IMR-90 (cell line): ENCODE results near the gene ANKFY1. TPM values are rescaled to one million over a fixed set of nuclear protein-coding genes. Genes with fewer than 3 reads are reported as not detected.

ENCODE experiments used
- ATAC-seq: fragments of 200-7000 bp; cut with Tn5 transposase; 2 replicates; pipeline ENCODE4 v1.9.1; 2020; ENCODE audit warnings: low read depth, mild to moderate bottlenecking, moderate library complexity
- BruUV-seq: library from RNA; stranded (reverse); fragments of 400-500 nt; replicated peaks from 2 replicates; lab custom pipeline; 2021; lab: Mats Ljungman, UMichigan
- CTCF ChIA-PET: fragments of 300-600 bp; formaldehyde crosslinking; extraction: SDS; loops from one replicate; lab custom pipeline; 2021; ENCODE audit warnings: antibody characterized with exemption; lab: Yijun Ruan, JAX
- POLR2A ChIA-PET: fragments of 300-600 bp; sonication (Branson Sonifier 250); formaldehyde crosslinking; loops from one replicate; lab custom pipeline; 2022; ENCODE audit warnings: antibody characterized with exemption; ENCODE audit not compliant: unreplicated experiment; lab: Charles Lee
- DNase-seq: peaks from one replicate; pipeline ENCODE4 v3.0.0; 2013
- H2AFZ ChIP-seq: replicated peaks from 2 replicates; pipeline ENCODE3; 2013; ENCODE audit warnings: low read length, mild to moderate bottlenecking; ENCODE audit not compliant: poor library complexity
- H2AK5ac ChIP-seq: 2 replicates; pipeline ENCODE4 v1.6.1; 2013; ENCODE audit warnings: low read depth, low read length, inconsistent platforms
- H2AK9ac ChIP-seq: replicated peaks from 2 replicates; pipeline ENCODE3; 2013; ENCODE audit warnings: mild to moderate bottlenecking, low read depth, low read length, moderate library complexity; ENCODE audit not compliant: poor library complexity
- H2BK120ac ChIP-seq: 2 replicates; pipeline ENCODE4 v1.6.1; 2013; ENCODE audit warnings: low read depth, low read length, inconsistent platforms
- H2BK15ac ChIP-seq: 3 replicates; pipeline ENCODE4 v1.6.1; 2013; ENCODE audit warnings: low read depth, low read length, inconsistent platforms
- H2BK20ac ChIP-seq: 2 replicates; pipeline ENCODE4 v1.6.1; 2013; ENCODE audit warnings: low read depth, mild to moderate bottlenecking, inconsistent platforms, low read length, moderate library complexity
- H2BK5ac ChIP-seq: 2 replicates; pipeline ENCODE4 v1.6.1; 2013; ENCODE audit warnings: mild to moderate bottlenecking, low read depth, low read length, inconsistent platforms; ENCODE audit not compliant: poor library complexity, severe bottlenecking
- H3K14ac ChIP-seq: replicated peaks from 2 replicates; pipeline ENCODE4 v1.6.1; 2013; ENCODE audit warnings: low read depth, low read length, inconsistent platforms
- H3K18ac ChIP-seq: 2 replicates; pipeline ENCODE4 v1.6.1; 2013; ENCODE audit warnings: low read depth, low read length, control low read depth
- H3K23ac ChIP-seq: 2 replicates; pipeline ENCODE4 v1.6.1; 2013; ENCODE audit warnings: low read depth, low read length, inconsistent platforms
- H3K27ac ChIP-seq: 2 replicates; pipeline ENCODE4 v1.5.1; 2013; ENCODE audit warnings: mild to moderate bottlenecking, control low read depth, low read length; ENCODE audit not compliant: insufficient read depth
- H3K27me3 ChIP-seq: 2 replicates; pipeline ENCODE4 v1.6.1; 2013; ENCODE audit warnings: low read length; ENCODE audit not compliant: control insufficient read depth, insufficient read depth
- H3K36me3 ChIP-seq: 2 replicates; pipeline ENCODE4 v1.6.1; 2013; ENCODE audit warnings: low read length, mixed read lengths; ENCODE audit not compliant: control insufficient read depth, insufficient read depth
- H3K4ac ChIP-seq: 2 replicates; pipeline ENCODE4 v1.6.1; 2013; ENCODE audit warnings: low read depth, low read length, inconsistent platforms
- H3K4me1 ChIP-seq: 2 replicates; pipeline ENCODE4 v1.6.1; 2013; ENCODE audit warnings: low read length, mixed read lengths; ENCODE audit not compliant: control insufficient read depth, insufficient read depth
- H3K4me2 ChIP-seq: 2 replicates; pipeline ENCODE4 v1.6.1; 2013; ENCODE audit warnings: low read depth, mild to moderate bottlenecking, control low read depth, low read length, moderate library complexity
- H3K4me3 ChIP-seq: 2 replicates; pipeline ENCODE4 v1.5.1; 2013; ENCODE audit warnings: low read depth, mild to moderate bottlenecking, control low read depth, low read length, moderate library complexity; ENCODE audit not compliant: insufficient read depth
- H3K56ac ChIP-seq: 2 replicates; pipeline ENCODE4 v1.6.1; 2013; ENCODE audit warnings: low read length, inconsistent platforms; ENCODE audit not compliant: insufficient read depth; ENCODE audit errors: extremely low read depth
- H3K79me1 ChIP-seq, 2 experiments: 2 replicates each; pipeline ENCODE4 v1.6.1; 2013; ENCODE audit warnings: low read length in 2 of 2, inconsistent platforms in 1 of 2, low read depth in 1 of 2
- H3K9ac ChIP-seq: 2 replicates; pipeline ENCODE4 v1.6.1; 2013; ENCODE audit warnings: low read depth, low read length, control low read depth
- H3K9me1 ChIP-seq: 2 replicates; pipeline ENCODE4 v1.6.1; 2013; ENCODE audit warnings: low read length, inconsistent platforms; ENCODE audit not compliant: insufficient read depth
- H3K9me3 ChIP-seq: 2 replicates; pipeline ENCODE4 v1.6.1; 2013; ENCODE audit warnings: low read length; ENCODE audit not compliant: control insufficient read depth, insufficient read depth
- H4K20me1 ChIP-seq: 2 replicates; pipeline ENCODE4 v1.6.1; 2013; ENCODE audit warnings: low read length, inconsistent platforms; ENCODE audit not compliant: insufficient read depth
- H4K5ac ChIP-seq: 2 replicates; pipeline ENCODE4 v1.6.1; 2013; ENCODE audit warnings: mild to moderate bottlenecking, low read depth, low read length, control low read depth
- H4K8ac ChIP-seq, 2 experiments: 2 replicates each; pipeline ENCODE4 v1.6.1; 2013; ENCODE audit warnings: low read depth in 2 of 2, low read length in 2 of 2, control low read depth in 1 of 2, inconsistent platforms in 1 of 2
- H4K91ac ChIP-seq: 2 replicates; pipeline ENCODE4 v1.6.1; 2013; ENCODE audit warnings: low read depth, low read length, inconsistent platforms; ENCODE audit not compliant: insufficient read depth
- BHLHE40 ChIP-seq: fragments of 150-350 bp; IDR thresholded peaks from 2 replicates; pipeline ENCODE4 v1.6.1; 2016; ENCODE audit warnings: mild to moderate bottlenecking, low read depth, low read length
- CEBPB ChIP-seq: IDR thresholded peaks from 2 replicates; pipeline ENCODE4 v1.6.1; 2012; ENCODE audit warnings: low read depth, low read length, improper control_type of control experiment
- CHD1 ChIP-seq: IDR thresholded peaks from 2 replicates; pipeline ENCODE4 v1.6.1; 2012; ENCODE audit warnings: low read depth, low read length, improper control_type of control experiment
- FOS ChIP-seq: fragments of 150-350 bp; IDR thresholded peaks from 2 replicates; pipeline ENCODE4 v1.6.1; 2016; ENCODE audit warnings: low read depth, low read length
- MAFK ChIP-seq: IDR thresholded peaks from 2 replicates; pipeline ENCODE4 v1.6.1; 2012; ENCODE audit warnings: low read depth, low read length, improper control_type of control experiment
- MAZ ChIP-seq: IDR thresholded peaks from 2 replicates; pipeline ENCODE4 v1.6.1; 2012; ENCODE audit warnings: low read depth, mild to moderate bottlenecking, low read length, improper control_type of control experiment, moderate library complexity, borderline replicate concordance
- MXI1 ChIP-seq: IDR thresholded peaks from 2 replicates; pipeline ENCODE4 v1.6.1; 2012; ENCODE audit warnings: low read depth, mild to moderate bottlenecking, low read length, moderate library complexity, borderline replicate concordance
- NFE2L2 ChIP-seq: fragments of 150-350 bp; IDR thresholded peaks from 2 replicates; pipeline ENCODE4 v1.6.1; 2016; ENCODE audit warnings: low read depth, mild to moderate bottlenecking, low read length
- POLR2A ChIP-seq: IDR thresholded peaks from 2 replicates; pipeline ENCODE4 v1.6.1; 2012; ENCODE audit warnings: mild to moderate bottlenecking, low read depth, low read length
- RAD21 ChIP-seq: IDR thresholded peaks from 2 replicates; pipeline ENCODE4 v1.6.1; 2012; ENCODE audit warnings: low read length, improper control_type of control experiment
- RCOR1 ChIP-seq: IDR thresholded peaks from 2 replicates; pipeline ENCODE4 v1.6.1; 2012; ENCODE audit warnings: mild to moderate bottlenecking, low read length, improper control_type of control experiment; ENCODE audit not compliant: insufficient replicate concordance
- RFX5 ChIP-seq: IDR thresholded peaks from 2 replicates; pipeline ENCODE4 v1.8.0; 2012; ENCODE audit warnings: low read depth, mild to moderate bottlenecking, low read length, moderate library complexity
- SMC3 ChIP-seq: fragments of 150-350 bp; IDR thresholded peaks from 2 replicates; pipeline ENCODE4 v1.6.1; 2016; ENCODE audit warnings: low read depth, mild to moderate bottlenecking, antibody characterized with exemption, low read length, moderate library complexity
- WGBS, 2 experiments: methylation state at CpG; one replicate each; pipeline versions ENCODE4 v1.1.5 to v1.1.7; 2013; ENCODE audit warnings: missing lambda C conversion rate in 2 of 2; ENCODE audit not compliant: insufficient read length in 1 of 2; ENCODE audit errors: extremely low coverage in 2 of 2; 5-methylcytosine and 5-hydroxymethylcytosine counted together
- dilution Hi-C: fragments of 300-500 bp; cut with HindIII; formaldehyde crosslinking; loops from one replicate; pipeline ENCODE4 v1.14.3; 2018; ENCODE audit warnings: low sequenced_read_pairs; ENCODE audit not compliant: unreplicated experiment
- in situ Hi-C: fragments of 300-500 bp; cut with MboI; formaldehyde crosslinking; loops from 3 replicates; pipeline ENCODE4 v1.14.3; 2019; ENCODE audit warnings: low sequenced_read_pairs, inconsistent platforms, mixed read lengths
- intact Hi-C: fragments of 100-400 bp; cut with micrococcal nuclease; formaldehyde crosslinking; loops from 2 replicates; pipeline ENCODE4 v1.10.0; 2022
- polyA plus RNA-seq, 3 experiments: library from polyadenylated mRNA; depleted of rRNA; stranded (reverse); fragments of >200 nt; gene quantifications; 2 replicates each; pipeline ENCODE4 v1.2.3, GENCODE V29; 2012; ENCODE audit warnings: low replicate concordance in 1 of 3
- total RNA-seq: library from RNA; depleted of rRNA; stranded (reverse); fragments of >200 nt; gene quantifications from 2 replicates; pipeline ENCODE4 v1.2.3, GENCODE V29; 2012
- TF ChIP-seq, protein P1 (sequence below): conservative IDR thresholded peaks from 2 replicates; pipeline ENCODE4 v1.5.1; 2012; ENCODE audit warnings: mild to moderate bottlenecking, low read depth, low read length, improper control_type of control experiment
- TF ChIP-seq, protein P2 (sequence below): fragments of 150-350 bp; IDR thresholded peaks from 2 replicates; pipeline ENCODE4 v1.6.1; 2017; ENCODE audit warnings: mild to moderate bottlenecking, antibody characterized with exemption, low read length, low read depth
- TF ChIP-seq, protein P3 (sequence below): fragments of 150-350 bp; IDR thresholded peaks from 2 replicates; pipeline ENCODE4 v1.6.1; 2016; ENCODE audit warnings: low read depth, mild to moderate bottlenecking, low read length, moderate library complexity, borderline replicate concordance

ANKFY1 gene
- total and polyA plus RNA-seq, 2 of the 4 experiments (the other 2 are of a cell fraction): 32.3 to 48.9 TPM

DNA sequence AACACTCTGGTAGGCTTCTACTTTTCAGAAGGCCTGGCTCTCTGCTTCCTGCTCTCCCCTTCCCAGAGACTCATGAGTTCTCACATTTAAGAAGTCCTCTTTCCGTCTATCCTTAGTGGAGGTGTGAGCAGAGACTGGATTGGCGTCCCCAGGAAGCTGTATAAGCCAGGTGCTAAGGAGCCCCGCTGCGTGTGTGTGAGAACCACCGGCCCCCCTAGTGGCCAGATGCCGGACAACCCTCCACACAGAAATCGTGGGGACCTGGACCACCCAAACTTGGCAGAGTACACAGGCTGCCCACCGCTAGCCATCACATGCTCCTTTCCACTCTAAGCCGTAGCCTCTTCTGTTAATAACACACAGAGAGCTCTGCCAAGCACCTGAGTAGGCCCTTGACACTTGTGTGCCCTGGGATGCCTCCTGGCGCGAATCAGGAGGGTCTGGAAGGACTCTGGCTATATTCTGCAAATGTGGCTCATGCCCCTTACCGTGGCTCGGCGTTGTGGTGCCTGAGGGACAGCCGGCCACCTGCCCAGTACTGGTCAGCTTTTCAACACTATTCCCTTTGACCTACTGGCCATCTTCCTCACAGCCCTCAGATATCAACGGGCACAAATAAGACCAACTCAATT is 106.9 kb downstream of the ANKFY1 start:
- Histone ChIP-seq H2AK5ac (no peak overlapping the region), H3K18ac (no peak overlapping the region), H3K14ac (no peak overlapping the region), H3K79me1 (no peaks in the 10 kb centered on the region), H2BK15ac (no peak overlapping the region), H3K56ac (no peak overlapping the region), H3K9me1 (peaks cover 21% of the 10 kb centered on the region), H3K4me1 (peaks cover 13% of the 10 kb centered on the region), H3K4me2 (no peak overlapping the region), H2BK5ac (no peak overlapping the region), H2AK9ac (no peak overlapping the region), H3K36me3 (peaks cover 20% of the 10 kb centered on the region), H4K5ac (no peak overlapping the region), H3K4me3 (no peak overlapping the region), H3K9ac (no peak overlapping the region), H3K27me3 (no peaks in the 10 kb centered on the region), H4K8ac (no peak overlapping the region), H3K4ac (no peak overlapping the region), H4K91ac (no peak overlapping the region), H3K23ac (no peak overlapping the region), H4K20me1 (peaks cover 5% of the 10 kb centered on the region), H3K9me3 (no peaks in the 10 kb centered on the region), H2AFZ (no peak overlapping the region), H3K27ac (no peak overlapping the region), H2BK120ac (no peak overlapping the region), H2BK20ac (no peak overlapping the region)
- ATAC-seq: no peak
- ChIA-PET POLR2A (no interaction called here), CTCF (no interaction called here)
- no TSS peak for BruUV-seq
- no peak for DNase-seq
- dilution Hi-C loops: no loop called here
- in situ Hi-C loops: no loop called here
- no peak for TF ChIP-seq MAFK
- TF ChIP-seq, protein P1, sequence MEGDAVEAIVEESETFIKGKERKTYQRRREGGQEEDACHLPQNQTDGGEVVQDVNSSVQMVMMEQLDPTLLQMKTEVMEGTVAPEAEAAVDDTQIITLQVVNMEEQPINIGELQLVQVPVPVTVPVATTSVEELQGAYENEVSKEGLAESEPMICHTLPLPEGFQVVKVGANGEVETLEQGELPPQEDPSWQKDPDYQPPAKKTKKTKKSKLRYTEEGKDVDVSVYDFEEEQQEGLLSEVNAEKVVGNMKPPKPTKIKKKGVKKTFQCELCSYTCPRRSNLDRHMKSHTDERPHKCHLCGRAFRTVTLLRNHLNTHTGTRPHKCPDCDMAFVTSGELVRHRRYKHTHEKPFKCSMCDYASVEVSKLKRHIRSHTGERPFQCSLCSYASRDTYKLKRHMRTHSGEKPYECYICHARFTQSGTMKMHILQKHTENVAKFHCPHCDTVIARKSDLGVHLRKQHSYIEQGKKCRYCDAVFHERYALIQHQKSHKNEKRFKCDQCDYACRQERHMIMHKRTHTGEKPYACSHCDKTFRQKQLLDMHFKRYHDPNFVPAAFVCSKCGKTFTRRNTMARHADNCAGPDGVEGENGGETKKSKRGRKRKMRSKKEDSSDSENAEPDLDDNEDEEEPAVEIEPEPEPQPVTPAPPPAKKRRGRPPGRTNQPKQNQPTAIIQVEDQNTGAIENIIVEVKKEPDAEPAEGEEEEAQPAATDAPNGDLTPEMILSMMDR: no peak
- no peak for TF ChIP-seq BHLHE40
- TF ChIP-seq RCOR1: no peak
- no peak for TF ChIP-seq MAZ
- no peak for TF ChIP-seq RFX5
- TF ChIP-seq, protein P2, sequence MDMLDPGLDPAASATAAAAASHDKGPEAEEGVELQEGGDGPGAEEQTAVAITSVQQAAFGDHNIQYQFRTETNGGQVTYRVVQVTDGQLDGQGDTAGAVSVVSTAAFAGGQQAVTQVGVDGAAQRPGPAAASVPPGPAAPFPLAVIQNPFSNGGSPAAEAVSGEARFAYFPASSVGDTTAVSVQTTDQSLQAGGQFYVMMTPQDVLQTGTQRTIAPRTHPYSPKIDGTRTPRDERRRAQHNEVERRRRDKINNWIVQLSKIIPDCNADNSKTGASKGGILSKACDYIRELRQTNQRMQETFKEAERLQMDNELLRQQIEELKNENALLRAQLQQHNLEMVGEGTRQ: no peak
- no peak for TF ChIP-seq CHD1
- no peak for TF ChIP-seq RAD21
- no peak for TF ChIP-seq MXI1
- no peak for TF ChIP-seq FOS
- no peak for TF ChIP-seq POLR2A
- TF ChIP-seq NFE2L2: no peak
- TF ChIP-seq, protein P3, sequence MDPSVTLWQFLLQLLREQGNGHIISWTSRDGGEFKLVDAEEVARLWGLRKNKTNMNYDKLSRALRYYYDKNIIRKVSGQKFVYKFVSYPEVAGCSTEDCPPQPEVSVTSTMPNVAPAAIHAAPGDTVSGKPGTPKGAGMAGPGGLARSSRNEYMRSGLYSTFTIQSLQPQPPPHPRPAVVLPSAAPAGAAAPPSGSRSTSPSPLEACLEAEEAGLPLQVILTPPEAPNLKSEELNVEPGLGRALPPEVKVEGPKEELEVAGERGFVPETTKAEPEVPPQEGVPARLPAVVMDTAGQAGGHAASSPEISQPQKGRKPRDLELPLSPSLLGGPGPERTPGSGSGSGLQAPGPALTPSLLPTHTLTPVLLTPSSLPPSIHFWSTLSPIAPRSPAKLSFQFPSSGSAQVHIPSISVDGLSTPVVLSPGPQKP: no peak
- TF ChIP-seq CEBPB: no peak
- TF ChIP-seq SMC3: no peak
- intact Hi-C loops: no loop called here
- WGBS, 2 experiments: 88% methylated on average over 10 of the region's 16 CpGs; no CpG with 5 or more reads in 1 of the 2 experiments
